ENCODE data around the gene RSF1. TPM values are rescaled to one million over a fixed set of nuclear protein-coding genes. Genes with fewer than 3 reads are reported as not detected.

Gene RSF1
- total and polyA plus RNA-seq, 2 donors from 2014 or later, result 7.9 to 71.9 TPM

DNA sequence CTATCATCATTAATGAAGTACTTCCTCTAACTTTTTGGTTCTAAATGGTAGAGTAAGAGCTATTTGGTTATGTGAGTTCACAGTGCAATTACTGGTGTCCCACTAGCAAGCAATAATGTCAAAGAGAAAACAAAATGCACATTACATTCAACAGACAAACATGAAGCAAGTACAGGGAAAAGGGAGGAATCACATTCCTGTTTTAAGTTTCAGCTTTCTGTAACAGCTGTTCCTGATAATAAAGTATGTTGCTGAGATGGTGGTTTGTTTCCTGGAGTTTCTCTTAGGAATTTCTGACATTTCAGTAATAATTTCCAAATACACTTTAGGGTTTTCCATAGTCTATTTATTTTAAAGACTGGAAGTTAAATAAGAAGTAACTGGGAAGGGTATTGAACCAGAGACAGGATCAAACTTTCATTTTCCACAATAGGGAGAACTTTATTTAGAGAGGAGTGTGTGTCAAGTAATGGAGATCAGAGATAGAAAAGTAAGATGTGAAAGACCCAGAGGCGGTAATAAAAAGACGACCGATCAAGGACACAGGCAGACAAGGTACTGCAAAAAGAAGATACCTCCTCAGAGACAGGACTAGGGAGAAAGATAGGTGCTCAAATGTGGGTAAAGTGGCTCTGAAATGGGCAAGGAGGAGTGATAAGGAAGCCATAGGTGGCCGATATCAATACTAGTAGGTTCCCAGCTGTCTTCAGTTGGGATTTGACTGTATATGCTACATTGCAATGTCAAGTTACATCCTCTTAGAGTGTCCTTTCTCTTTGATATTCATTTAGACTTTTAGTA lies 162.1 kb downstream of the RSF1 start:
- TF ChIP-seq, protein P1, sequence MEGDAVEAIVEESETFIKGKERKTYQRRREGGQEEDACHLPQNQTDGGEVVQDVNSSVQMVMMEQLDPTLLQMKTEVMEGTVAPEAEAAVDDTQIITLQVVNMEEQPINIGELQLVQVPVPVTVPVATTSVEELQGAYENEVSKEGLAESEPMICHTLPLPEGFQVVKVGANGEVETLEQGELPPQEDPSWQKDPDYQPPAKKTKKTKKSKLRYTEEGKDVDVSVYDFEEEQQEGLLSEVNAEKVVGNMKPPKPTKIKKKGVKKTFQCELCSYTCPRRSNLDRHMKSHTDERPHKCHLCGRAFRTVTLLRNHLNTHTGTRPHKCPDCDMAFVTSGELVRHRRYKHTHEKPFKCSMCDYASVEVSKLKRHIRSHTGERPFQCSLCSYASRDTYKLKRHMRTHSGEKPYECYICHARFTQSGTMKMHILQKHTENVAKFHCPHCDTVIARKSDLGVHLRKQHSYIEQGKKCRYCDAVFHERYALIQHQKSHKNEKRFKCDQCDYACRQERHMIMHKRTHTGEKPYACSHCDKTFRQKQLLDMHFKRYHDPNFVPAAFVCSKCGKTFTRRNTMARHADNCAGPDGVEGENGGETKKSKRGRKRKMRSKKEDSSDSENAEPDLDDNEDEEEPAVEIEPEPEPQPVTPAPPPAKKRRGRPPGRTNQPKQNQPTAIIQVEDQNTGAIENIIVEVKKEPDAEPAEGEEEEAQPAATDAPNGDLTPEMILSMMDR (IDR thresholded peaks at IDR 0.05; ENCODE audit: borderline replicate concordance, extremely low read depth, insufficient read depth), result no peak
- FAIRE-seq, result no peak
- Histone ChIP-seq H3K4me1 (ENCODE audit: control insufficient read depth in 2 of 3, insufficient read depth in 2 of 3, low read depth in 1 of 3, low read length in 3 of 3) (no peaks in the 10 kb centered on the region), H3K4me3 (ENCODE audit: low read length in 3 of 3) (no peak overlapping the region), H3K27me3 (ENCODE audit: control insufficient read depth, insufficient read depth, low read length) (no peaks in the 10 kb centered on the region), H3K9me3 (ENCODE audit: control insufficient read depth in 2 of 3, insufficient read depth in 1 of 3, low read length in 3 of 3) (no peaks in the 10 kb centered on the region), H3K9ac (ENCODE audit: low read length in 3 of 3) (no peak overlapping the region), H3K36me3 (ENCODE audit: control insufficient read depth in 2 of 3, insufficient read depth in 3 of 3, low read length in 3 of 3) (no peaks in the 10 kb centered on the region), H3K27ac (ENCODE audit: low read depth in 2 of 2, low read length in 2 of 2) (no peak overlapping the region)
- intact Hi-C loops (cut with DNase I), result no loop called here
- DNase-seq, result peak in 2 of 5 donors; percentile 33 to 42

DNA sequence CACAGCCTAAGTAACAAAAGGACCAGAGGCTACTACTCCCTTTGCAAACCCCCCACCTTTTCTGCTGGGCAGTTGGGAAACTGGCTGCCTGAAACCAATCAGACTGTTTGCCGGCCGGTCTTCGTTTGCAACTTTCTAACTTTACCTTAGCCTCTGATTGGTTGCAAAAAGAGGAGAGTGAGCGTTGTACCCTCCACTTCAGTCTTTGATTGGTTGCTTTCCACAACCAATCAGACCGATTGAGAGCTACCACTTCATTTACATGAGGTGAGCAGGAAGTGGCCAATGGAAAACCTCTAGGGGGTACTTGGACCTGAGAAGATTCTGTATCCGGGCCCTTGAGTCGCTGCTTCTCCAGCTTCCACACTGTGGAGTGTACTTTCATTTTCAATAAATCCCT lies 164.2 kb downstream of the RSF1 start:
- H3K4me1 ChIP-seq (ENCODE audit: control insufficient read depth in 2 of 3, insufficient read depth in 2 of 3, low read depth in 1 of 3, low read length in 3 of 3), result no peaks in the 10 kb centered on the region
- H3K27ac ChIP-seq (ENCODE audit: low read depth in 2 of 2, low read length in 2 of 2), result no peak overlapping the region
- TF ChIP-seq, protein P1 (IDR thresholded peaks at IDR 0.05; ENCODE audit: borderline replicate concordance, extremely low read depth, insufficient read depth), result no peak
- H3K9ac ChIP-seq (ENCODE audit: low read length in 3 of 3), result no peak overlapping the region
- no peaks in the 10 kb centered on the region for H3K36me3 ChIP-seq (ENCODE audit: control insufficient read depth in 2 of 3, insufficient read depth in 3 of 3, low read length in 3 of 3)
- no peak for FAIRE-seq
- no peak overlapping the region for H3K4me3 ChIP-seq (ENCODE audit: low read length in 3 of 3)
- intact Hi-C loops (cut with DNase I), result no loop called here
- DNase-seq, result no peak
- H3K9me3 ChIP-seq (ENCODE audit: control insufficient read depth in 2 of 3, insufficient read depth in 1 of 3, low read length in 3 of 3), result no peaks in the 10 kb centered on the region
- no peaks in the 10 kb centered on the region for H3K27me3 ChIP-seq (ENCODE audit: control insufficient read depth, insufficient read depth, low read length)

DNA sequence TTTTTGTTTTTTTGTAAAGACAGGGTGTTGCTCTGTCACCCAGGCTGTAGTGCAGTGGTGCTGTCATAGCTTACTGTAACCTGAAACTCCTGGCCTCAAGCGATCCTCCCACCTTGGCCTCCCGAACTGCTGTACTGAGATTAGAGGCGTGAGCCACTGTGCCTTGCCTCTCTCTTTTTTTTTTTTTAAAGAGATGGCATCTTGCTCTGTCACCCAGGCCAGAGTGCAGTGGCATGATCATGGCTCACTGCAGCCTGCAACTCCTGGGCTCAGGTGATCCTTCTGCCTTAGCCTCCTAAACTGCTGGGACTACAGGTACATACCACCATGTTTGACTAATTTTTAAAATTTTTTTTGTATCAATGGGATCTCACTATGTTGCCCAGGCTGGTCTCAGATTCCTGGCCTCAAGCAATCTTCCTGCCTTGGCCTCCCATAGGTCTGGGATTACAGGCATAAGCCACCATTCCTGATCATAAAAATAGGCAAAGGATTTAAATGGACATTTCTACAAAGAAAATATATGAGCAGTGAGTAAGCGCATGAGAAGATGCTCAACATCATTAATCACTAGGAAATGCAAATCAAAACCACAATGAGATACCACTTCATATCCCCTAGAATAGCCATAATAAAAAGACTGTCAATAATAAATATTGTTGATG lies 165.6 kb downstream of the RSF1 start:
- intact Hi-C loops (cut with DNase I), result no loop called here
- Histone ChIP-seq H3K4me1 (ENCODE audit: control insufficient read depth in 2 of 3, insufficient read depth in 2 of 3, low read depth in 1 of 3, low read length in 3 of 3) (no peaks in the 10 kb centered on the region), H3K36me3 (ENCODE audit: control insufficient read depth in 2 of 3, insufficient read depth in 3 of 3, low read length in 3 of 3) (no peaks in the 10 kb centered on the region), H3K9me3 (ENCODE audit: control insufficient read depth in 2 of 3, insufficient read depth in 1 of 3, low read length in 3 of 3) (no peaks in the 10 kb centered on the region), H3K4me3 (ENCODE audit: low read length in 3 of 3) (no peak overlapping the region), H3K27me3 (ENCODE audit: control insufficient read depth, insufficient read depth, low read length) (no peaks in the 10 kb centered on the region), H3K9ac (ENCODE audit: low read length in 3 of 3) (no peak overlapping the region), H3K27ac (ENCODE audit: low read depth in 2 of 2, low read length in 2 of 2) (no peak overlapping the region)
- no peak for DNase-seq
- FAIRE-seq, result no peak
- TF ChIP-seq, protein P1 (IDR thresholded peaks at IDR 0.05; ENCODE audit: borderline replicate concordance, extremely low read depth, insufficient read depth), result no peak

Data from kidney (tissue), 14 donors.